Glomerular endothelial cell (primary cell): ENCODE measurements around the gene TUBA8. TPM values are rescaled to one million over a fixed set of nuclear protein-coding genes. Genes with fewer than 3 reads are reported as not detected.
"Not testable (repeated sequence)": the region's sequence is repeated elsewhere in the genome, so short reads cannot be mapped to it uniquely, and the experiment has no call there.

Source experiments
- DNase-seq: peaks from one replicate; pipeline ENCODE4 v3.0.0-alpha.2; 2011; ENCODE audit warnings: low read depth, low spot score; ENCODE audit errors: extremely low read depth
- total RNA-seq: library from RNA; depleted of rRNA; stranded (reverse); fragments of >200 nt; gene quantifications from 2 replicates; pipeline ENCODE4 v1.2.3, GENCODE V29; 2015

Gene TUBA8
- total RNA-seq, 1 donor from 2014 or later, result 1.8 TPM

GRCh38 chr22:18123476-18124025, 12.9 kb downstream of the TUBA8 start:
- DNase-seq, result not testable (repeated sequence)

- DNase-seq, result no peak
Observed at GRCh38 chr22:18126606-18127005, 16.0 kb downstream of the TUBA8 start.

- DNase-seq, result no peak
Observed at GRCh38 chr22:18130018-18130417, 19.4 kb downstream of the TUBA8 start.

GRCh38 chr22:18130699-18131429, 20.3 kb downstream of the TUBA8 start:
- no peak for DNase-seq

GRCh38 chr22:18133452-18133851, 22.8 kb downstream of the TUBA8 start:
- DNase-seq, result no peak

- DNase-seq, result no peak
Observed at GRCh38 chr22:18136563-18137320, 26.1 kb downstream of the TUBA8 start.

- not testable (repeated sequence) for DNase-seq
Observed at GRCh38 chr22:18141004-18141403, 30.4 kb downstream of the TUBA8 start.

- DNase-seq, result no peak
Observed at GRCh38 chr22:18144105-18144504, 33.5 kb downstream of the TUBA8 start.

- DNase-seq, result no peak
Observed at GRCh38 chr22:18145676-18146388, 35.2 kb downstream of the TUBA8 start.

- DNase-seq, result no peak
Observed at GRCh38 chr22:18146389-18146753, 35.8 kb downstream of the TUBA8 start.

GRCh38 chr22:18147791-18148190, 37.2 kb downstream of the TUBA8 start:
- no peak for DNase-seq

GRCh38 chr22:18148293-18148965, 37.8 kb downstream of the TUBA8 start:
- no peak for DNase-seq

- no peak for DNase-seq
Observed at GRCh38 chr22:18152519-18152918, 41.9 kb downstream of the TUBA8 start.

GRCh38 chr22:18154821-18155390, 44.3 kb downstream of the TUBA8 start:
- DNase-seq, result no peak

- DNase-seq, result not testable (repeated sequence)
Observed at GRCh38 chr22:18155546-18155945, 44.9 kb downstream of the TUBA8 start.

GRCh38 chr22:18156878-18157713, 46.5 kb downstream of the TUBA8 start:
- peak; percentile 80 for DNase-seq

- no peak for DNase-seq
Observed at GRCh38 chr22:18157714-18158028, 47.1 kb downstream of the TUBA8 start.

GRCh38 chr22:18160641-18161040, 50.0 kb downstream of the TUBA8 start:
- DNase-seq, result not testable (repeated sequence)

- not testable (repeated sequence) for DNase-seq
Observed at GRCh38 chr22:18163843-18164242, 53.2 kb downstream of the TUBA8 start.

- DNase-seq, result not testable (repeated sequence)
Observed at GRCh38 chr22:18164584-18164983, 54.0 kb downstream of the TUBA8 start.
